ENCODE measurements around the gene MYRIP. TPM values are rescaled to one million over a fixed set of nuclear protein-coding genes. Genes with fewer than 3 reads are reported as not detected.

Gene MYRIP
- total and polyA plus RNA-seq, 10 donors, result 1.5 to 35.2 (median 16.2) TPM

DNA sequence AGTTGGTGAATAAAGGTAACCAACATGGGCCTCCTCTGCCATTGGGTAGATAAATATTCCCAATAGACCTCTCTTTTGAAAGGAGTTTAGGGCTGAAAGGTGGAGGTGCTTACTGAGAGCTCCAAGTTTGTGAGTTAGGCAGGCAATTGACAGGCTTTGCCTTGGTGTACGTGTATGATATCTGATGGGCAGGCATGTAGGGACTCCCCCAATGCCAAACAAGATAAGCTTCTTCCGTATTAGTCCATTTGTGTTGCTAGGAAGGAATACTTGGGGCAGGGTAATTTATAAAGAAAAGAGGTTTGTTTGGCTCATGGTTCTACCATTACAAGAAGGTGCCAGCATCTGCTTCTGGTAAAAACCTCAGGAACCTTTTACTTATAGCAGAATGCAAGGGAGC lies 339.4 kb downstream of the MYRIP start:
- Histone ChIP-seq H3K4me1 (no peaks in the 10 kb centered on the region), H3K36me3 (no peaks in the 10 kb centered on the region), H3K27ac (no peak overlapping the region), H3K4me3 (no peak overlapping the region), H3K9me3 (no peaks in the 10 kb centered on the region), H3K27me3 (replicated peaks in 1 of 7) (no peaks in the 10 kb centered on the region)
- TF ChIP-seq POLR2AphosphoS5 (IDR thresholded peaks at IDR 0.05) (no peak), CTCF (IDR thresholded peaks at IDR 0.05 in 8 of 11, conservative IDR thresholded peaks at IDR 0.05 in 3 of 11) (no peak), POLR2A (IDR thresholded peaks at IDR 0.05) (no peak)
- intact Hi-C loops (cut with DNase I; ENCODE audit: low total_unique reads), result no loop called here
- DNase-seq, result no peak
- 69 to 88% (median 83%) methylated on average over 2 of the region's 2 CpGs for WGBS, 5 donors

- TF ChIP-seq CTCF (IDR thresholded peaks at IDR 0.05 in 8 of 11, conservative IDR thresholded peaks at IDR 0.05 in 3 of 11) (no peak), POLR2AphosphoS5 (IDR thresholded peaks at IDR 0.05) (no peak), POLR2A (IDR thresholded peaks at IDR 0.05) (no peak)
- 66 to 93% (median 77%) methylated on average over 1 of the region's 1 CpG for WGBS, 5 donors
Observed at GRCh38 chr3:40152482-40153133, 343.2 kb downstream of the MYRIP start.

DNA sequence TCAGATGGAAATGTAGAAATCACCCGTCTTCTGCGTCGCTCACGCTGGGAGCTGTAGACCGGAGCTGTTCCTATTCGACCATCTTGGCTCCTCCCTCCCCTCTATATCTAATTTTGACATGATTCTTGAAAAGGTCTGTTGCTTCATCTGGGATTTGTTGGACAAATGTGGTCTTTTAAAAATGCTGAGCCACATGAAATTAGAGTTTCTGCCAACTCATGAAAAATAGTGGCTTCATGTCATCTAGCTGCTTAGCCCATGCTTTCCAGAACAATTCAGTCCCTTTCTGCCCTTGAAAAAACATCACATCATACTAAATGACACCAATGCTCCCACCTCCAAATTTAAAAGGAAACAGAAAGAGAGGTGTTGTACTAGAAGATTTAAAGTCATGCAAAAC lies 351.5 kb downstream of the MYRIP start:
- DNase-seq, result no peak
- Histone ChIP-seq H3K36me3 (no peaks in the 10 kb centered on the region), H3K27me3 (replicated peaks in 1 of 7) (no peaks in the 10 kb centered on the region), H3K4me1 (no peaks in the 10 kb centered on the region), H3K9me3 (peaks cover 0 to 6% (median 0%) of the 10 kb centered on the region in 8 donors), H3K27ac (no peak overlapping the region), H3K4me3 (no peak overlapping the region)
- WGBS, 5 donors, result 91 to 98% (median 96%) methylated on average over 6 of the region's 6 CpGs
- intact Hi-C loops (cut with DNase I; ENCODE audit: low total_unique reads), result no loop called here
- TF ChIP-seq POLR2A (IDR thresholded peaks at IDR 0.05), result no peak
- TF ChIP-seq CTCF (IDR thresholded peaks at IDR 0.05 in 8 of 11, conservative IDR thresholded peaks at IDR 0.05 in 3 of 11), result no peak
- TF ChIP-seq POLR2AphosphoS5 (IDR thresholded peaks at IDR 0.05), result no peak

More at GRCh38 chr3:40152482-40153133, 343.2 kb downstream of the MYRIP start:
- H3K27me3 ChIP-seq (replicated peaks in 1 of 7), result no peaks in the 10 kb centered on the region
- no peak overlapping the region for H3K4me3 ChIP-seq
- no peak for DNase-seq
- intact Hi-C loops (cut with DNase I; ENCODE audit: low total_unique reads), result no loop called here
- H3K9me3 ChIP-seq, result no peaks in the 10 kb centered on the region
- H3K4me1 ChIP-seq, result no peaks in the 10 kb centered on the region
- H3K36me3 ChIP-seq, result no peaks in the 10 kb centered on the region
- H3K27ac ChIP-seq, result no peak overlapping the region

- Histone ChIP-seq H3K4me1 (no peaks in the 10 kb centered on the region), H3K9me3 (peaks cover 0 to 6% (median 0%) of the 10 kb centered on the region in 8 donors), H3K36me3 (no peaks in the 10 kb centered on the region), H3K27ac (no peak overlapping the region), H3K27me3 (replicated peaks in 1 of 7) (no peaks in the 10 kb centered on the region), H3K4me3 (no peak overlapping the region)
- intact Hi-C loops (cut with DNase I; ENCODE audit: low total_unique reads), result no loop called here
- TF ChIP-seq POLR2AphosphoS5 (IDR thresholded peaks at IDR 0.05) (no peak), CTCF (IDR thresholded peaks at IDR 0.05 in 8 of 11, conservative IDR thresholded peaks at IDR 0.05 in 3 of 11) (no peak), POLR2A (IDR thresholded peaks at IDR 0.05) (no peak)
- no peak for DNase-seq
Observed at GRCh38 chr3:40162616-40163015, 353.2 kb downstream of the MYRIP start.
